SKM-1 (cell line): ENCODE measurements around the gene MPC1L.

Experiments used
- DNase-seq: peaks from one replicate; lab custom pipeline; 2025; ENCODE audit not compliant: unreplicated experiment; lab: John Stamatoyannopoulos, UW

MPC1L gene

DNA sequence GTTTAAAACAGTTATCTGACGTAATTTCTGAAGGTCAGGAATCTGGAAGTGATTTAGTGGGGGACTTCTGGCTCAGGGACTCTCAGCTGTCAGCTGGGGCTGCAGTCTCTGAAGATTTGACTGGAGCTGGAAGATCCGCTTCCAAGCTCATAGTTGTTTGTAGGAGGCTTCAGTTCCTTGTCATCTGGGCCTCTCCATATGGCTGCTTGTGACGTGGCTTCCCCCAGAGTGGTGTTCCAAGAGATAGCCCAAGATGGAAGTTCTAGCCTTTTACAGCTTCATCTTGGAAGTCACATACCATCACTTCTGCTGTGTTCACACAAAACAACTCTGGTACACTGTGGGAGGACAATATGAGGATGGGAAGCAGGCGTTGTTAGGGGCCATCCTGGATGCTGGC, 2.1 kb downstream of the MPC1L start:
- no peak for DNase-seq

- peak; percentile 1 for DNase-seq
Measured at GRCh38 chrX:40628506-40628905, 5.3 kb downstream of the MPC1L start.

- DNase-seq: no peak
Measured at GRCh38 chrX:40632199-40632598, 9.0 kb downstream of the MPC1L start.

- no peak for DNase-seq
Measured at GRCh38 chrX:40637687-40638086, 14.5 kb downstream of the MPC1L start.

- DNase-seq: peak; percentile 81
Measured at GRCh38 chrX:40644176-40644575, 20.9 kb downstream of the MPC1L start.

GRCh38 chrX:40644821-40645358, 21.7 kb downstream of the MPC1L start:
- DNase-seq: peak; percentile 54

DNA sequence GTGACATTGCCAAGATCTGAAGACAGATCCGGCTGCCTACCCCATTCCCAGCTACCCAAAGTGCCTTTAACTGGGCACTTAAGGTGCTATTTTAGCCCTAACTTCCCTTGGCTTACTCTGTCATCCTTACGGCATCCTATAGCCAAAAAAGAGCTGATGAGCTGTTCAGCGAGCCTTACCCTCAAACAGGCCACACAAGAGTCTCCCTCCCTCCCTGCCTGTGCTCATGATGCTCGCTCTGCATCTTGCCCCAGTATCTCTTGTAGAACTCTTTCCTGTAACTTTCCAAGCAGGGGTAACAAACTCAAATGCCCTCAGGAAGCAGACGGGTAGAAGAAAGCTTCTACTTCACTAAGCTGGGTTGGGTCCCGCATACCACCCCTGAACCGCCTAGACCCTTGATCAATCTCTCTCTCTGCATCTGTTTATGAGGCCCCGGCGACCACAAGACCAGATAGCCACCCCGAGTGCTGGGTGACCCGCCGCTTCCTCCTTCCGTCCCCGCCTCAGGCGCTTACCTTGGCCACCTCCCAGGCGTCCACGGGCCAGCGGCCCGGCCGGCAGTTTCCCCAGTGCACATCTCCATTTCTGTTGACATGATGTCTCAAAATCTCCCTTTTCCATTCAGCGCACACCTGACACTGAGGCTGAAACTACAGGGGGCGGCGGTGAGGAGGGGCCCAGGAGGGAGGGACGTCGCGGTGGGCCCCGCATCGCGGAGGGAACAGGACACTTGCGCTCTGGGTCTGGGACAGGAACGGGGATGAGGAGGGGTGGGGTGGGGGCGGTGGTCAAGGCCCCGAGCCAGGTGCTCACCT, 23.5 kb downstream of the MPC1L start:
- DNase-seq: no peak

GRCh38 chrX:40647307-40648197, 24.3 kb downstream of the MPC1L start, which contains the start of gene CXorf38:
Gene CXorf38, minus strand, starts transcription at chrX:40647561. Its CDS starts 41 bp downstream, at chrX:40647520.
- peak; percentile 53 for DNase-seq

DNA sequence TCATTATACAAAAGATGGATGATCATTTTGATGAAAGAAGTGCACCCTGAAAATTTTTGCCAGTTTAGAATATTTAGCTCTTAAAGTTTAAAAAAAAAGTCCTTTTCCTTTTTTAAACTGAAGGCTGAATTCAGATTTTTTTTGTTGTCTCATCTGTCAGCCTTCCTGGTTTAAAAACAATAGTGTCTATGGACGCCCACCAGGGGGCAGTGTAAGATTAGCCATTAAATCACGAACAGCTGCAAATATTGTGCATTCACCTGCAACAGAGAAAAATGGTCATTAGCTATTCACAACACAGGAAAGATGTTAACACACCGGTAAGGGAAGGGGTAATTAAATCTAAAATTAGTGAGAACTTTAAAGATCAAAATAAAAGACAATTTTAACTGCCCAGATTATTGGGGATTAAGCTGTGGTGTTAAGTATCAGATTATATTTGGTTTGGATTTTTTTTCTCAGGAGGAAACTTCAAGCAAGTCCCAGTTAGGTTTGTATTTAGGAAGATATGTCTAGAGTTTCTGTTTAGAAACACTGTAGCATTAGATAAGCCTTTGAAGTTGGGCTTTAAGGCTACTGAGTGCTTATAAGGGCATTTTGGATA, 28.5 kb downstream of the MPC1L start:
- peak; percentile 1 for DNase-seq

DNA sequence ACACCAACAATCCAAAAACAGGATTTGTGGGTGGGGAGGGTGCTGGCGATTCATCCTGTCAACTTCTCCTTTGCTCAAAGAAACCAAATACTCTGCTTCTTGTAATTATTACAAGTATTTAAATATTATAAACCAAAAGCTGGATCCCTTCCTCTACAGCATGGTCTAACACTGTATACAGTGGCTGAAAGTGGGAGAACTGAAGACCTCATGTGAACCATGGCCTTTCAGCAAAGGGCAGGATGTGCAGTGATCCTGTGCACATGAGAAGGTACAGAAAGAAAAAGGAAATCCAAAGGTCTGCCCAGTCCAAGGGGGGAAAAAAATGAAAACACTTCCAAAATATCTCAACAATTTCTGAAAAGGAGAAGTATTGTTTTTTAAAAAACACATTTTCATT, 29.4 kb downstream of the MPC1L start:
- no peak for DNase-seq

GRCh38 chrX:40653535-40653934, 30.3 kb downstream of the MPC1L start:
- no peak for DNase-seq

DNA sequence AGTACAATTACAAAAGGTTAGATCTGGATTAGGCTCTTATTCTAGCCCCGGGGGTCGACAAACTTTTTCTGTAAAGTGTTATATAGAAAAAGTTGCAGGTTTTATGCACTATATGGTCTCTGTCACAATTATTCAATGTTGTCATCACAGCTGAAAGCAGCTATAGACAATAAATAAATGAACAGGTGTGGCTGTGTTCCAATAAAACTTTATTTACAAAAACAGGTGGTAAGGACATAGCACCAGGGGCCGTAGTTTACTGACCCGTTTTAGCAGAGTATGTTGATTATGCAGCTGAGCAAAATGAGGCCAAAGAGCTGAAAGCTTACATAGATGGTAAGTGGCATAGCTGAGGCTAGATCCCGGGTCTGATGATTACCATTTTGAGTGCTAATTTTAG, 37.2 kb downstream of the MPC1L start:
- DNase-seq: no peak

DNA sequence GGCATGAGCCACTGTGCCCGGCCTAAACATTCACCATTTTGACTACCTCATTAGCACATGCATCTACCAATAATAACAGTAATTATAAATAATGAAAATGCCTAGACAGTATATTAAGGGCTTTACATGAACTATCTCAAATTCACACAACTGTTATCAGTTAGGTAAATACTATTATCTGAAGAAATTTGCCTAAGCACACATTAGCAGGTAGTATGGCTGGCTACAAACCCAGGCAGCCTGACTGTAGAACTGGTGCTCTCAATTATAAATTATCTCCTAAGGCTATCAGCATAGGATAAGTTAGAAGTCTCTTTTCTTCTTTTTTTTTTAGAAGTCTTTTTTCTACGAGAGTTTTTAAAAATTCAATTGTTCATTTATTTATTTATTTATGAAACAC, 38.3 kb downstream of the MPC1L start:
- DNase-seq: no peak

- no peak for DNase-seq
Measured at GRCh38 chrX:40663078-40663740, 40.0 kb downstream of the MPC1L start.

DNA sequence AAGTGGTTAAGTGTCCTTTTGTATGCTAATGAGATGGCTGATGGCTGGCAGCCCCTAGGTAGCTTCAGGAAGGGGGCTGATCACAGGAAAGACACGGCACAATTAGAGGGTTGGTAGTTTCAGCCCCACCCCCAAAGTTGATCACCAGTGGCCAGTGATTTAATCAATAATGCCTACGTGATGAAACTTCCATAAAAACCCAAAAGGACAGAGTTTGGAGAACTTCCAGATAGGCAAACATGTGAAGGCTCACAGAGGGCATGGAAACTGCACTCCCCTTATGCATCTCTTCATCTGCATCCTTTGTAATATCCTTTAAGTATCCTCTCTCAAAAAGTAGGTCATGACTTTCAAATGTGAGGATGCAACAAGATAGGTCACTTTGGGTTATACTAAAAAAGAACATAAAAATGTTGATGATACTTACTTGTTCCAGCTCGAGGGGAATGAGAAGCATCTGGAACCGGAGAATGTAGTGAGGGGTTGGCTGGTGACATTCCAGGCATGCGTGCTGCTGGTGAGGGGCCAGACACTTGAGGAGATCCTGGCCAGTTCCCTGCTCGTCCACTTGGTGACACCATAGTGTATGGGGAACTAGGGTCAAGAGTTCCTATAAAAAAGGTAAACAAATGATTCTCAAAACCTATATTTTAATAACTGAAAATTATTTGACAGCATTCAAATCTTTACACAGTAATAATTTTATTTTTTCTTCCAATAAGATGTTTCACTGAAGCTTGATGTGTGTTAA, 40.8 kb downstream of the MPC1L start:
- DNase-seq: no peak

DNA sequence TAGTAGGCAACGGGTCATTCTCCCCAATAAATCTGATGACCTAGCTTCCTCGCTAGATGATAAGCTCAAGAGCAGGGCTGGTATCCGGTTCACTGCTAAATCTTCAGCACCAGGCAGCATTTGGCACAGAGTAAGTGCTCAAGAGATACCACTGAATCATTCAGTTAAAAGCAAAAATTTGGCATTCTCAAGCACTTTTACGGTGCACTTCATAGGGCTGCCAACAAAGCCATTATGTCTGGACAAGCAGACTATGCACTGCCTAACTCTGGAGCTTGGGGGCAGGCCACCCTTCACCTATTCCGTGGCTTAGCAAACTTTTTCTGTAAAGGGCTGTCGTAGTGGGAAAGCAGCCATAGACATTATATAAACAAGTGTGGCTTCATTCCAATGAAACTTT, 47.9 kb downstream of the MPC1L start:
- no peak for DNase-seq
